Testis (tissue), 2 donors: ENCODE measurements around the gene ADAMTS10.

Experiments used
- POLR2A ChIP-seq: fragments of 450-650 bp; IDR thresholded peaks from one replicate; pipeline ENCODE4 v1.6.1; 2017; ENCODE audit warnings: antibody characterized with exemption, mild to moderate bottlenecking, moderate library complexity
- TF ChIP-seq, protein P1 (sequence below), 3 experiments: fragments of 450-650 bp in 2 of 3; fragments of 200-600 bp in 1 of 3; sonication (generic) in 1 of 3; IDR thresholded peaks; one replicate each; pipeline ENCODE4 v1.5.1; 2016 to 2019; ENCODE audit warnings: antibody characterized with exemption in 3 of 3, mild to moderate bottlenecking in 2 of 3, moderate library complexity in 1 of 3

- TF ChIP-seq, protein P1, sequence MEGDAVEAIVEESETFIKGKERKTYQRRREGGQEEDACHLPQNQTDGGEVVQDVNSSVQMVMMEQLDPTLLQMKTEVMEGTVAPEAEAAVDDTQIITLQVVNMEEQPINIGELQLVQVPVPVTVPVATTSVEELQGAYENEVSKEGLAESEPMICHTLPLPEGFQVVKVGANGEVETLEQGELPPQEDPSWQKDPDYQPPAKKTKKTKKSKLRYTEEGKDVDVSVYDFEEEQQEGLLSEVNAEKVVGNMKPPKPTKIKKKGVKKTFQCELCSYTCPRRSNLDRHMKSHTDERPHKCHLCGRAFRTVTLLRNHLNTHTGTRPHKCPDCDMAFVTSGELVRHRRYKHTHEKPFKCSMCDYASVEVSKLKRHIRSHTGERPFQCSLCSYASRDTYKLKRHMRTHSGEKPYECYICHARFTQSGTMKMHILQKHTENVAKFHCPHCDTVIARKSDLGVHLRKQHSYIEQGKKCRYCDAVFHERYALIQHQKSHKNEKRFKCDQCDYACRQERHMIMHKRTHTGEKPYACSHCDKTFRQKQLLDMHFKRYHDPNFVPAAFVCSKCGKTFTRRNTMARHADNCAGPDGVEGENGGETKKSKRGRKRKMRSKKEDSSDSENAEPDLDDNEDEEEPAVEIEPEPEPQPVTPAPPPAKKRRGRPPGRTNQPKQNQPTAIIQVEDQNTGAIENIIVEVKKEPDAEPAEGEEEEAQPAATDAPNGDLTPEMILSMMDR (IDR thresholded peaks at IDR 0.05), result no peak
- TF ChIP-seq POLR2A, result no peak
Measured at GRCh38 chr19:8569066-8569771, 41.3 kb downstream of the ADAMTS10 start.
